H9 (cell line): Measurements from ENCODE around the gene SPIB. TPM values are rescaled to one million over a fixed set of nuclear protein-coding genes. Genes with fewer than 3 reads are reported as not detected.

Experiments used
- DNase-seq: peaks from one replicate; pipeline ENCODE4 v3.0.0-alpha.2; 2017
- H2AFZ ChIP-seq: one replicate; pipeline ENCODE4 v1.6.1; 2013; ENCODE audit warnings: mild to moderate bottlenecking, low read length, control low read depth, moderate library complexity
- H2AK5ac ChIP-seq: 2 replicates; pipeline ENCODE4 v1.6.1; 2013; ENCODE audit warnings: low read length, control low read depth, mixed read lengths; ENCODE audit not compliant: insufficient read length
- H2BK120ac ChIP-seq: one replicate; pipeline ENCODE4 v1.6.1; 2013; ENCODE audit warnings: low read depth, mild to moderate bottlenecking, low read length, control low read depth, inconsistent platforms; ENCODE audit not compliant: poor library complexity, severe bottlenecking
- H2BK12ac ChIP-seq: 2 replicates; pipeline ENCODE4 v1.6.1; 2013; ENCODE audit warnings: low read length, control low read depth, mixed read lengths, low read depth; ENCODE audit not compliant: insufficient read length
- H2BK15ac ChIP-seq: 2 replicates; pipeline ENCODE4 v1.6.1; 2013; ENCODE audit warnings: low read depth, low read length, control low read depth
- H2BK20ac ChIP-seq: one replicate; pipeline ENCODE4 v1.6.1; 2013; ENCODE audit warnings: low read depth, mild to moderate bottlenecking, low read length, control low read depth, inconsistent platforms; ENCODE audit not compliant: poor library complexity, severe bottlenecking
- H2BK5ac ChIP-seq: 2 replicates; pipeline ENCODE4 v1.6.1; 2013; ENCODE audit warnings: low read length, control low read depth, mixed read lengths; ENCODE audit not compliant: insufficient read length
- H3K14ac ChIP-seq: 2 replicates; pipeline ENCODE4 v1.6.1; 2013; ENCODE audit warnings: low read length, control low read depth; ENCODE audit not compliant: insufficient read depth
- H3K18ac ChIP-seq: 2 replicates; pipeline ENCODE4 v1.6.1; 2013; ENCODE audit warnings: low read depth, mild to moderate bottlenecking, mixed read lengths, low read length, control low read depth; ENCODE audit not compliant: insufficient read length
- H3K23ac ChIP-seq: 2 replicates; pipeline ENCODE4 v1.6.1; 2013; ENCODE audit warnings: low read length, control low read depth, mixed read lengths, low read depth; ENCODE audit not compliant: insufficient read length
- H3K23me2 ChIP-seq: 2 replicates; pipeline ENCODE4 v1.6.1; 2013; ENCODE audit warnings: low read depth, mild to moderate bottlenecking, mixed read lengths, low read length, control low read depth; ENCODE audit not compliant: insufficient read length, poor library complexity, severe bottlenecking
- H3K27ac ChIP-seq: 2 replicates; pipeline ENCODE4 v1.5.1; 2013; ENCODE audit warnings: low read length, control low read depth, mixed read lengths, low read depth; ENCODE audit not compliant: insufficient read length
- H3K27me3 ChIP-seq: 2 replicates; pipeline ENCODE4 v1.6.1; 2013; ENCODE audit warnings: low read length, control low read depth, inconsistent platforms; ENCODE audit not compliant: insufficient read depth
- H3K4ac ChIP-seq: 2 replicates; pipeline ENCODE4 v1.6.1; 2013; ENCODE audit warnings: low read depth, mild to moderate bottlenecking, control low read depth, inconsistent platforms, low read length, moderate library complexity
- H3K4me1 ChIP-seq: 2 replicates; pipeline ENCODE4 v1.6.1; 2013; ENCODE audit warnings: low read length, control low read depth, inconsistent platforms; ENCODE audit not compliant: insufficient read depth
- H3K4me2 ChIP-seq: 2 replicates; pipeline ENCODE4 v1.6.1; 2013; ENCODE audit warnings: low read length, control low read depth, mixed read lengths; ENCODE audit not compliant: insufficient read length, insufficient read depth
- H3K56ac ChIP-seq: 2 replicates; pipeline ENCODE4 v1.6.1; 2013; ENCODE audit warnings: low read depth, mild to moderate bottlenecking, mixed read lengths, low read length, control low read depth; ENCODE audit not compliant: insufficient read length
- H3K79me1 ChIP-seq: 2 replicates; pipeline ENCODE4 v1.6.1; 2013; ENCODE audit warnings: low read depth, mild to moderate bottlenecking, moderate library complexity, low read length, control low read depth, inconsistent platforms; ENCODE audit not compliant: insufficient read depth, poor library complexity, severe bottlenecking
- H3K79me2 ChIP-seq: 2 replicates; pipeline ENCODE4 v1.6.1; 2013; ENCODE audit warnings: low read length, control low read depth, inconsistent platforms; ENCODE audit not compliant: insufficient read depth
- H3K9ac ChIP-seq: 2 replicates; pipeline ENCODE4 v1.6.1; 2013; ENCODE audit warnings: low read length, control low read depth, mixed read lengths; ENCODE audit not compliant: insufficient read length; ENCODE audit errors: extremely low read depth
- H3K9me3 ChIP-seq: one replicate; pipeline ENCODE4 v1.6.1; 2013; ENCODE audit warnings: low read depth, low read length, inconsistent platforms; ENCODE audit not compliant: control insufficient read depth
- H3T11ph ChIP-seq: one replicate; pipeline ENCODE4 v1.6.1; 2013; ENCODE audit warnings: mild to moderate bottlenecking, low read length, control low read depth, inconsistent platforms
- H4K20me1 ChIP-seq: one replicate; pipeline ENCODE4 v1.6.1; 2013; ENCODE audit not compliant: control insufficient read depth, insufficient read length, insufficient read depth
- H4K5ac ChIP-seq: 2 replicates; pipeline ENCODE4 v1.6.1; 2013; ENCODE audit warnings: low read depth, mild to moderate bottlenecking, mixed read lengths, low read length, control low read depth; ENCODE audit not compliant: insufficient read length
- H4K8ac ChIP-seq: replicated peaks from 2 replicates; pipeline ENCODE4 v1.6.1; 2013; ENCODE audit warnings: low read length, control low read depth, mixed read lengths, low read depth; ENCODE audit not compliant: insufficient read length
- H4K91ac ChIP-seq: 2 replicates; pipeline ENCODE4 v1.6.1; 2013; ENCODE audit warnings: low read depth, mild to moderate bottlenecking, moderate library complexity, mixed read lengths, low read length, control low read depth; ENCODE audit not compliant: insufficient read length
- H3K27ac Mint-ChIP-seq, 3 experiments: 2 replicates in 2 of 3; 3 replicates in 1 of 3; pipeline ENCODE4 v1.8.0; 2020 to 2021; ENCODE audit warnings: mixed read lengths in 3 of 3, mild to moderate bottlenecking in 1 of 3, moderate library complexity in 1 of 3
- H3K27me3 Mint-ChIP-seq: 2 replicates; pipeline ENCODE4 v1.8.0; 2021; ENCODE audit warnings: low read depth, mild to moderate bottlenecking, moderate library complexity, mixed read lengths
- H3K36me3 Mint-ChIP-seq, 3 experiments: 2 replicates in 2 of 3; 3 replicates in 1 of 3; pipeline ENCODE4 v1.8.0; 2020 to 2021; ENCODE audit warnings: low read depth in 3 of 3, mixed read lengths in 3 of 3; ENCODE audit not compliant: insufficient read depth in 1 of 3
- H3K4me1 Mint-ChIP-seq, 2 experiments: 2 replicates each; pipeline ENCODE4 v1.8.0; 2020; ENCODE audit warnings: mixed read lengths in 2 of 2
- H3K4me3 Mint-ChIP-seq, 2 experiments: 2 replicates in 1 of 2; 3 replicates in 1 of 2; pipeline ENCODE4 v1.8.0; 2020 to 2021; ENCODE audit warnings: mild to moderate bottlenecking in 2 of 2, mixed read lengths in 2 of 2, moderate library complexity in 1 of 2
- H3K9me3 Mint-ChIP-seq, 2 experiments: 2 replicates in 1 of 2; 3 replicates in 1 of 2; pipeline ENCODE4 v1.8.0; 2020; ENCODE audit warnings: mild to moderate bottlenecking in 2 of 2, mixed read lengths in 2 of 2, moderate library complexity in 1 of 2
- WGBS: extraction: QIAGEN DNeasy Blood & Tissue Kit; methylation state at CpG from one replicate; pipeline ENCODE4 v1.1.7; 2013; ENCODE audit warnings: missing lambda C conversion rate, low lambda C conversion rate, mixed read lengths; ENCODE audit not compliant: insufficient read length; ENCODE audit errors: extremely low coverage; 5-methylcytosine and 5-hydroxymethylcytosine counted together
- total RNA-seq: library from RNA; stranded (reverse); gene quantifications from 2 replicates; pipeline ENCODE4 v1.2.1, GENCODE V29; 2021
- TF ChIP-seq, protein P1 (sequence below): fragments of 200-600 bp; sonication (generic); conservative IDR thresholded peaks from 3 replicates; pipeline ENCODE4 v1.8.0; 2021; ENCODE audit warnings: antibody characterized with exemption, mild to moderate bottlenecking

SPIB gene
- total RNA-seq, 1 experiment from 2014 or later = 33.3 TPM

DNA sequence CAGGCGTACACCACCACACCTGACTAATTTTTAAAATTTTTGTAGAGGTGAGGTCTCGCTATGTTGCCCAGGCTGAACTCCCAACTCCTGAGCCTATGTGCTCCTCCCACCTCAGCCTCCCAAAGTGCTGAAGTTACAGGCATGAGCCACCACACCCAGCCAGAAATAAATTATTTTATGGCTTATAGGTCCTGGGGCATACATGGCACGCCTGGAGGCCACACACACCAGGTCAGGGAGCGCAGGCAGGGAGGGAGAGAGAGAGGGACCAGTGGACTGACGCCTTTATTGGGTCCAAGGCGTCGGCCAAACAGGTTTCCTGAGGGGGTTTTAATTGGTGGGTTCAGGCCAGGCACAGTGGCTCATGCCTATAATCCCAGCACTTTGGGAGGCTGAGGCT, 6.8 kb downstream of the SPIB start:
- H3K9me3 Mint-ChIP-seq = peaks cover 0 to 3% of the 10 kb centered on the region in 2 experiments; a peak in 1 of 5 replicates
- no peak overlapping the region for H3K4me3 Mint-ChIP-seq
- H2BK20ac ChIP-seq = no peak overlapping the region
- H3K14ac ChIP-seq = no peak overlapping the region
- no peak overlapping the region for H4K5ac ChIP-seq
- no peaks in the 10 kb centered on the region for H3K9me3 ChIP-seq
- no peak for DNase-seq
- H3K79me2 ChIP-seq = peaks cover 3% of the 10 kb centered on the region; the same call in 1 of the 2 replicates
- no peaks in the 10 kb centered on the region for H4K20me1 ChIP-seq
- H3K4me1 ChIP-seq = no peaks in the 10 kb centered on the region
- H2BK15ac ChIP-seq = no peak overlapping the region
- no peak overlapping the region for H3K9ac ChIP-seq
- no peak overlapping the region for H3K27ac ChIP-seq
- no peaks in the 10 kb centered on the region for H3K23me2 ChIP-seq
- H2BK120ac ChIP-seq = no peak overlapping the region
- H3K79me1 ChIP-seq = no peaks in the 10 kb centered on the region
- no CpG with 5 or more reads among the region's 7 CpGs for whole genome bisulfite sequencing
- no peak overlapping the region for H2BK5ac ChIP-seq
- H3K27ac Mint-ChIP-seq = no peak overlapping the region
- peaks cover 1% of the 10 kb centered on the region; the same call in 1 of the 2 replicates for H3K27me3 Mint-ChIP-seq
- TF ChIP-seq, protein P1, sequence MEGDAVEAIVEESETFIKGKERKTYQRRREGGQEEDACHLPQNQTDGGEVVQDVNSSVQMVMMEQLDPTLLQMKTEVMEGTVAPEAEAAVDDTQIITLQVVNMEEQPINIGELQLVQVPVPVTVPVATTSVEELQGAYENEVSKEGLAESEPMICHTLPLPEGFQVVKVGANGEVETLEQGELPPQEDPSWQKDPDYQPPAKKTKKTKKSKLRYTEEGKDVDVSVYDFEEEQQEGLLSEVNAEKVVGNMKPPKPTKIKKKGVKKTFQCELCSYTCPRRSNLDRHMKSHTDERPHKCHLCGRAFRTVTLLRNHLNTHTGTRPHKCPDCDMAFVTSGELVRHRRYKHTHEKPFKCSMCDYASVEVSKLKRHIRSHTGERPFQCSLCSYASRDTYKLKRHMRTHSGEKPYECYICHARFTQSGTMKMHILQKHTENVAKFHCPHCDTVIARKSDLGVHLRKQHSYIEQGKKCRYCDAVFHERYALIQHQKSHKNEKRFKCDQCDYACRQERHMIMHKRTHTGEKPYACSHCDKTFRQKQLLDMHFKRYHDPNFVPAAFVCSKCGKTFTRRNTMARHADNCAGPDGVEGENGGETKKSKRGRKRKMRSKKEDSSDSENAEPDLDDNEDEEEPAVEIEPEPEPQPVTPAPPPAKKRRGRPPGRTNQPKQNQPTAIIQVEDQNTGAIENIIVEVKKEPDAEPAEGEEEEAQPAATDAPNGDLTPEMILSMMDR = no peak
- H3T11ph ChIP-seq = no peak overlapping the region
- no peak overlapping the region for H2AFZ ChIP-seq
- no peak overlapping the region for H3K56ac ChIP-seq
- H2AK5ac ChIP-seq = no peak overlapping the region
- no peak overlapping the region for H4K91ac ChIP-seq
- H3K4me1 Mint-ChIP-seq = peaks cover 6 to 8% of the 10 kb centered on the region in 2 experiments
- no peak overlapping the region for H4K8ac ChIP-seq
- no peak overlapping the region for H3K4me2 ChIP-seq
- no peak overlapping the region for H2BK12ac ChIP-seq
- H3K36me3 Mint-ChIP-seq = peaks cover 0 to 19% (median 7%) of the 10 kb centered on the region in 3 experiments; a peak in 4 of 7 replicates
- H3K23ac ChIP-seq = no peak overlapping the region
- no peak overlapping the region for H3K4ac ChIP-seq
- no peaks in the 10 kb centered on the region for H3K27me3 ChIP-seq
- no peak overlapping the region for H3K18ac ChIP-seq
